Myometrial cell (primary cell): ENCODE results near the gene C1orf74. TPM values are rescaled to one million over a fixed set of nuclear protein-coding genes. Genes with fewer than 3 reads are reported as not detected.

Source experiments
- total RNA-seq: library from RNA; depleted of rRNA; stranded (reverse); fragments of >200 nt; gene quantifications from 2 replicates; pipeline ENCODE4 v1.2.3, GENCODE V29; 2015

Gene C1orf74
- 3.0 and 4.3 TPM in 2 replicates for total RNA-seq

DNA sequence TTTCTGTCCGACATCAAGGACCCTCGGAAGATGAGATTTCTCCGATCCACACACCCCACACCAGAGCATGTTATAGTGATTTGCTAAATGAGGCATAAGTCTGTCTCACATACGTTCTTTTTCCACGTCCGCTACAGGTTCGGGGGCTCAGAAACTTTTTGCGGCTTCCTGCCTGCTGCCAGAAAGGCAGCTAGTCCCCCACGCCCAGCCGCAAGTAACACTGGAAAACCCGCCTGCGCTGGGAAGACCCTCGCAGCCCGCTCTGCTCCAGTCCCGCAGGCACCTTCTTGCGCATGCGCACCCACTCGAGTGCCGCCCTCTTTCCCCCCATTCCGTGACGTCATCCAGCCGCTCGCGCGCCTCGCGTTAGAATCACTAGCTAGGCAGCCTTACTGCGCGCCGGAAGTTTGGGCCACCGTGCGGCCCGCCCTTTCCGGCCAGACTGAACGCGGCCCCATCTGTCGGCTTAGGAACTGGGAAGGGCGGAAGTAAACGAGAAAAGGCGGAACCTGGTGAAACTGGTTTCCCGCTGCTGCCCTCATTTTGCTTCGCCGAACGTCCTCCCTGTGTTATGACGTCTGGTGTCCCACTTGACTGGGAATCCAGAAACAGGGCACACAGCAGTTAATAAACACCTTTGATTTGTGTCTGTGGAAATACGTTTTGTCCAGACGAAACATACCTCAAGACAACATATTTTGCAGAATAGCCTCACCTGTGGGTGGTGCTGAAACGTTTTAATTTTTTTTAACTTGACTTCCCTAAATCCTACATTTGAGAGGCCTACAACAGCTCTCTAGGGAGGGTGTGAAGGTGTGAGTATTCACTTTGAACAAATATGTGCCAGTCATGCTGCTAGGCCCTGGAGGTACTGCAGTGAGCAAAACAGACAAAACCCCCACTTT is at the start of gene C1orf74:
C1orf74 (minus strand) TSS at position 295 of the 905 bp plus-strand sequence. CDS start 925 bp downstream, outside the sequence.

GRCh38 chr1:209827384-209828262 is 43.3 kb upstream of the C1orf74 start, which contains the start of gene UTP25:
TSS of gene UTP25 (plus strand) at chr1:209827972. CDS start at chr1:209828064, 92 bp downstream.

GRCh38 chr1:209805875-209806760 is 21.8 kb upstream of the C1orf74 start, which contains the start of gene IRF6:
TSS of gene IRF6 (minus strand) at chr1:209806142. CDS start at chr1:209801413, 4,729 bp downstream.

GRCh38 chr1:209755926-209756614 is 28.3 kb downstream of the C1orf74 start, which contains the start of gene TRAF3IP3:
TSS of gene TRAF3IP3 (plus strand) at chr1:209756053. CDS start at chr1:209760040, 3,987 bp downstream.

Other genes starting within 250 kb of the C1orf74 start
- 7.1 and 15.9 TPM in 2 replicates for gene CAMK1G, start 200.8 kb downstream of the C1orf74 start, total RNA-seq
- gene LAMB3, start 132.1 kb downstream of the C1orf74 start, total RNA-seq: 10.4 and 12.6 TPM in 2 replicates
- 57.6 and 76.7 TPM in 2 replicates for gene G0S2, start 109.1 kb downstream of the C1orf74 start, total RNA-seq
- gene HSD11B1, start 79.7 kb downstream of the C1orf74 start, total RNA-seq: 155 and 182 TPM in 2 replicates
- gene TRAF3IP3, start 28.5 kb downstream of the C1orf74 start, total RNA-seq: not detected in 2 replicates
- gene IRF6, start 21.6 kb upstream of the C1orf74 start, total RNA-seq: 0.18 TPM in 1 of 2 replicates, not detected in the other
- 3.7 and 4.3 TPM in 2 replicates for gene UTP25, start 43.4 kb upstream of the C1orf74 start, total RNA-seq
- 0.18 and 0.29 TPM in 2 replicates for gene SYT14, start 153.7 kb upstream of the C1orf74 start, total RNA-seq